GM21390 (cell line): Measurements from ENCODE around the gene MMP13.
"Not testable (repeated sequence)": the region's sequence is repeated elsewhere in the genome, so short reads cannot be mapped to it uniquely, and the experiment has no call there.

Experiments used
- ATAC-seq: cut with Tn5 transposase; IDR thresholded peaks from one replicate; pipeline ENCODE4 v1.9.1; 2021; ENCODE audit not compliant: unreplicated experiment

Gene MMP13

GRCh38 chr11:102955624-102956023 is at the start of gene MMP13:
TSS of gene MMP13 (minus strand) at chr11:102955732. CDS start at chr11:102955705, 27 bp downstream.
- no peak for ATAC-seq

GRCh38 chr11:103004234-103004633 is 48.7 kb upstream of the MMP13 start:
- ATAC-seq: not testable (repeated sequence)

GRCh38 chr11:102994105-102994504 is 38.6 kb upstream of the MMP13 start:
- ATAC-seq: no peak

- ATAC-seq: no peak
Measured at GRCh38 chr11:102991776-102992175, 36.2 kb upstream of the MMP13 start.

- ATAC-seq: no peak
Measured at GRCh38 chr11:102990145-102990544, 34.6 kb upstream of the MMP13 start.

GRCh38 chr11:102989379-102990047 is 34.0 kb upstream of the MMP13 start:
- no peak for ATAC-seq

- no peak for ATAC-seq
Measured at GRCh38 chr11:102986815-102987214, 31.3 kb upstream of the MMP13 start.

- ATAC-seq: no peak
Measured at GRCh38 chr11:102985850-102986249, 30.3 kb upstream of the MMP13 start.

GRCh38 chr11:102983486-102983885 is 28.0 kb upstream of the MMP13 start:
- ATAC-seq: no peak

GRCh38 chr11:102981324-102981910 is 25.9 kb upstream of the MMP13 start:
- peak; percentile 86 for ATAC-seq

- ATAC-seq: no peak
Measured at GRCh38 chr11:102974552-102975280, 19.2 kb upstream of the MMP13 start.

- ATAC-seq: not testable (repeated sequence)
Measured at GRCh38 chr11:102973698-102974097, 18.2 kb upstream of the MMP13 start.

- no peak for ATAC-seq
Measured at GRCh38 chr11:102972853-102973252, 17.3 kb upstream of the MMP13 start.

GRCh38 chr11:102971766-102972165 is 16.2 kb upstream of the MMP13 start:
- no peak for ATAC-seq

- ATAC-seq: no peak
Measured at GRCh38 chr11:102967497-102967896, 12.0 kb upstream of the MMP13 start.

GRCh38 chr11:102966011-102966410 is 10.5 kb upstream of the MMP13 start:
- ATAC-seq: no peak

GRCh38 chr11:102964867-102965266 is 9.3 kb upstream of the MMP13 start:
- no peak for ATAC-seq

- no peak for ATAC-seq
Measured at GRCh38 chr11:102957953-102958352, 2.4 kb upstream of the MMP13 start.

GRCh38 chr11:102950622-102951081 is 4.9 kb downstream of the MMP13 start:
- ATAC-seq: no peak

GRCh38 chr11:102946237-102946636 is 9.3 kb downstream of the MMP13 start:
- ATAC-seq: no peak

- peak; percentile 73 for ATAC-seq
Measured at GRCh38 chr11:102940714-102941588, 14.6 kb downstream of the MMP13 start.
